ENCODE data around the gene NKX2-3. TPM values are rescaled to one million over a fixed set of nuclear protein-coding genes. Genes with fewer than 3 reads are reported as not detected.

The NKX2-3 gene
- total RNA-seq, 3 donors from 2014 or later = not detected

- H3K36me3 Mint-ChIP-seq (ENCODE audit: insufficient read depth) = no peaks in the 10 kb centered on the region
- H3K4me3 Mint-ChIP-seq = peak overlapping the region; percentile 11
- H3K27me3 Mint-ChIP-seq (ENCODE audit: low read depth) = peaks cover 76% of the 10 kb centered on the region
- H3K4me1 Mint-ChIP-seq (ENCODE audit: low read depth) = peaks cover 4% of the 10 kb centered on the region
- no peak for DNase-seq
- no peaks in the 10 kb centered on the region for H3K9me3 Mint-ChIP-seq
- no peak for ATAC-seq
These were observed 10.1 kb upstream of the NKX2-3 start for GRCh38 chr10:99522470-99523250.

- Mint-ChIP-seq H3K36me3 (ENCODE audit: insufficient read depth) (no peaks in the 10 kb centered on the region), H3K4me1 (ENCODE audit: low read depth) (peaks cover 4% of the 10 kb centered on the region), H3K9me3 (no peaks in the 10 kb centered on the region), H3K27me3 (ENCODE audit: low read depth) (peaks cover 78% of the 10 kb centered on the region), H3K4me3 (peak overlapping the region; percentile 11)
- ATAC-seq (no peak), DNase-seq (no peak)
These were observed 9.4 kb upstream of the NKX2-3 start for GRCh38 chr10:99523251-99523773.

GRCh38 chr10:99524050-99524666 lies 8.6 kb upstream of the NKX2-3 start:
- Mint-ChIP-seq H3K9me3 (no peaks in the 10 kb centered on the region), H3K4me1 (ENCODE audit: low read depth) (peaks cover 7% of the 10 kb centered on the region), H3K4me3 (no peak overlapping the region), H3K27me3 (ENCODE audit: low read depth) (peaks cover 85% of the 10 kb centered on the region), H3K36me3 (ENCODE audit: insufficient read depth) (no peaks in the 10 kb centered on the region)
- ATAC-seq = no peak
- no peak for DNase-seq

- H3K27me3 Mint-ChIP-seq (ENCODE audit: low read depth) = peaks cover 85% of the 10 kb centered on the region
- ATAC-seq = no peak
- no peak for DNase-seq
- H3K4me1 Mint-ChIP-seq (ENCODE audit: low read depth) = peaks cover 6% of the 10 kb centered on the region
- H3K4me3 Mint-ChIP-seq = no peak overlapping the region
- no peaks in the 10 kb centered on the region for H3K9me3 Mint-ChIP-seq
- no peaks in the 10 kb centered on the region for H3K36me3 Mint-ChIP-seq (ENCODE audit: insufficient read depth)
These were observed 7.9 kb upstream of the NKX2-3 start for GRCh38 chr10:99524736-99525380.

GRCh38 chr10:99525897-99526296 lies 6.8 kb upstream of the NKX2-3 start:
- Mint-ChIP-seq H3K36me3 (ENCODE audit: insufficient read depth) (no peaks in the 10 kb centered on the region), H3K4me1 (ENCODE audit: low read depth) (peaks cover 6% of the 10 kb centered on the region), H3K9me3 (no peaks in the 10 kb centered on the region), H3K27me3 (ENCODE audit: low read depth) (peaks cover 87% of the 10 kb centered on the region), H3K4me3 (no peak overlapping the region)
- ATAC-seq = no peak
- DNase-seq = no peak

- peaks cover 8% of the 10 kb centered on the region for H3K4me1 Mint-ChIP-seq (ENCODE audit: low read depth)
- no peaks in the 10 kb centered on the region for H3K9me3 Mint-ChIP-seq
- H3K4me3 Mint-ChIP-seq = no peak overlapping the region
- no peak for DNase-seq
- H3K36me3 Mint-ChIP-seq (ENCODE audit: insufficient read depth) = no peaks in the 10 kb centered on the region
- peaks cover 89% of the 10 kb centered on the region for H3K27me3 Mint-ChIP-seq (ENCODE audit: low read depth)
- ATAC-seq = no peak
These were observed 5.8 kb upstream of the NKX2-3 start for GRCh38 chr10:99526861-99527504.

GRCh38 chr10:99527526-99528493 lies 4.9 kb upstream of the NKX2-3 start:
- Mint-ChIP-seq H3K27me3 (ENCODE audit: low read depth) (peaks cover 92% of the 10 kb centered on the region), H3K36me3 (ENCODE audit: insufficient read depth) (no peaks in the 10 kb centered on the region)

GRCh38 chr10:99528494-99529441 lies 4.0 kb upstream of the NKX2-3 start:
- DNase-seq (no peak), ATAC-seq (no peak)
- Mint-ChIP-seq H3K4me1 (ENCODE audit: low read depth) (peaks cover 19% of the 10 kb centered on the region), H3K36me3 (ENCODE audit: insufficient read depth) (no peaks in the 10 kb centered on the region), H3K4me3 (no peak overlapping the region), H3K9me3 (no peaks in the 10 kb centered on the region), H3K27me3 (ENCODE audit: low read depth) (peaks cover 93% of the 10 kb centered on the region)

More at GRCh38 chr10:99527526-99528493, 4.9 kb upstream of the NKX2-3 start:
- DNase-seq = no peak
- Mint-ChIP-seq H3K4me1 (ENCODE audit: low read depth) (peaks cover 16% of the 10 kb centered on the region), H3K4me3 (no peak overlapping the region), H3K9me3 (no peaks in the 10 kb centered on the region)
- no peak for ATAC-seq

- DNase-seq (no peak), ATAC-seq (no peak)
- Mint-ChIP-seq H3K4me3 (no peak overlapping the region), H3K4me1 (ENCODE audit: low read depth) (peaks cover 26% of the 10 kb centered on the region), H3K36me3 (ENCODE audit: insufficient read depth) (no peaks in the 10 kb centered on the region), H3K9me3 (no peaks in the 10 kb centered on the region), H3K27me3 (ENCODE audit: low read depth) (peaks cover 93% of the 10 kb centered on the region)
These were observed 3.1 kb upstream of the NKX2-3 start for GRCh38 chr10:99529591-99530107.

GRCh38 chr10:99530108-99531025 lies 2.4 kb upstream of the NKX2-3 start:
- ATAC-seq = peak in 1 of 2 donors; percentile 27
- Mint-ChIP-seq H3K27me3 (ENCODE audit: low read depth) (peaks cover 91% of the 10 kb centered on the region), H3K4me1 (ENCODE audit: low read depth) (peaks cover 30% of the 10 kb centered on the region), H3K9me3 (no peaks in the 10 kb centered on the region), H3K36me3 (ENCODE audit: insufficient read depth) (no peaks in the 10 kb centered on the region), H3K4me3 (peak overlapping the region; percentile 16)
- DNase-seq = no peak

GRCh38 chr10:99531026-99531695 lies 1.6 kb upstream of the NKX2-3 start:
- ATAC-seq = no peak
- no peaks in the 10 kb centered on the region for H3K36me3 Mint-ChIP-seq (ENCODE audit: insufficient read depth)
- peaks cover 91% of the 10 kb centered on the region for H3K27me3 Mint-ChIP-seq (ENCODE audit: low read depth)
- peaks cover 33% of the 10 kb centered on the region for H3K4me1 Mint-ChIP-seq (ENCODE audit: low read depth)
- no peak for DNase-seq
- H3K9me3 Mint-ChIP-seq = no peaks in the 10 kb centered on the region
- no peak overlapping the region for H3K4me3 Mint-ChIP-seq

All from activated T-cell treated with anti-CD3 and anti-CD28 coated beads, Interleukin-2, amount 50 U/mL, for 4 hours (primary cell).